Activated CD8-positive, alpha-beta memory T cell treated with anti-CD3 and anti-CD28 coated beads, Interleukin-2, amount 50 U/mL, for 1 hour (primary cell): ENCODE measurements around the gene RUFY4.
"Not testable (repeated sequence)": the region's sequence is repeated elsewhere in the genome, so short reads cannot be mapped to it uniquely, and the experiment has no call there.

Experiments used
- DNase-seq: peaks from one replicate; pipeline ENCODE4 v3.0.0-alpha.2; 2020; ENCODE audit errors: extremely low read depth

RUFY4 gene

DNA sequence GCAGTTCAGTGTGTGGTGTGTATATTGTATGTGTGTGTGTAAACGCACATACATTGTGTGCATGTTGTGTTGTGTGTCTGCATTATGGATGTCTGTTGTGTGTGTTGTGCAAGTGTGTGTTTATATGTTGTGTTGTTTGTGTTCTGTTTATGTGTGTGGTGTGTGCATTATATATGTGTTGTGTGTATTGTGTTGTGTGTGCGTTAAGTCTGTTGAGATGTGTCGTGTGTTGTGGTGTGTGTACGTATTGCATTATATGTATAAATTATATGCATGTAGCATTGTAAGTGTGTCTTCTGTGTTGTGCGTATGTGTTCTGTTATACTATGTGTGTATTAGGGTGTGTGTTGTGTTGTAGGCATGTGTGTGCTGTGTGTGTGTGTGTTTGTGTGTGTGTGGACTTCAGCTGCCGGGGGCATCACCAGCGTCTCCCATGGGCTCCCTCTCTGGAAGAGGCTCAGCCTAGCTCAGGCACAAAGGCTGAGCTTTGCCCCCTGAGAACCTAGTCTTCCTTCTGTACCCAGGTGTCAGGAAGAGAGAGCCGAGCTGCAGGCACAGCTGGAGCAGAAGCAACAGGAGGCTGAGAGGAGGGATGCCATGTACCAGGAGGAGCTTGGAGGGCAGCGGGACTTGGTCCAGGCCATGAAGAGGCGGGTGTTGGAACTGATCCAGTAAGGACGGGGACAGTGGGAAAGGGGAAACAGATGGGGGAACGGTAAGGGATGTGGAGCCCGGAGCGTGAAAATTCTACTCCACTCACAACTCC lies 13.7 kb downstream of the RUFY4 start:
- no peak for DNase-seq

DNA sequence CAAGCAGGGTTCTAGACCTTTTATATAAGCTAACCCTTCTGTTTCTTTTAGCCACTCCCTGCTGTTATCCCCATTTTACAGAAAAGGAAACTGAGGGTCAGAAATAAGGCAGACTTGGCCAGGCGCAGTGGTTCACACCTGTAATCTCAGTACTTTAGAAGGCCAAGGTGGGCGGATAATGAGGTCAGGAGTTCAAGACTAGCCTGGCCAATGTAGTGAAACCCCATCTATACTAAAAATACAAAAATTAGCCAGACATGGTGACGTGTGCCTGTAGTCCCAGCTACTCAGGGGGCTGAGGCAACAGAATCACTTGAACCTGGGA lies 14.3 kb downstream of the RUFY4 start:
- DNase-seq: no peak

DNA sequence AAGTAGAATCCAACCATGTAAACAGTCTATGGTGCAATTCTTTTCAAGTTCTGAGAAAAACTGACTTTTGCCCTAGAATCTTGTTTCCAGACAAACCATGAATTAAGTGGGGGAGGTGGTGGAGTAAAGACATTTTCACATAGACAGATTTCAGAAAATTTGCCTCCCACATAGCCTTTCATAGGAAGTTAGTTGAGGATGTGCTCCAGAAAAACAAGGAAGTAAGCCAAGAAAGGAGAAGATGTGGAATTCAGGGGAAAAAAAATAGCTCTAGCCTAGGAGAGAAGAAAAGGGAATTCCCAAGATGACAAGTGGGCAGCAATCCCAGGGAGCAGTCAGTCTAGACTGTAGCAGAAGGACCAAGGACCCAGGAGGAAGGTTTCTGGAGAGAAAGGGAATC lies 17.4 kb downstream of the RUFY4 start:
- DNase-seq: no peak

DNA sequence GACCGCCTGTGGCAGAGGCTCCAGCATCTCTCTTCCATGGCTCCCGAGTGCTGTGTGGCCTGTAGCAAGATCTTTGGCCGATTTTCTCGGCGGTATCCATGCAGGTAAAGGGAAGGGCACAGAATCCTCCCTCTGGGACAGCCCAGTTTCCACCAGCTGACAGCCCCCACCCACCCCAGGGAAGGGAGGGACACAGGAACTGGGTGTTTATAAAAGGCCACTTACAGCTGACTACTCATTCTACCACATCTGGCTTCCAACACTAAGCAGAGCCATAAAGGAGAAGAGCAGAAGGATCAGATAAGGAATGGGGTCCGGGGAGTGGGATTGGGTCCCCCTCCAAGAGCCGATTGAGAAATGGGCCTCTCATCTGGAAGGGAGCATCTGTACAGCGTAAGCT lies 20.2 kb downstream of the RUFY4 start:
- no peak for DNase-seq

DNA sequence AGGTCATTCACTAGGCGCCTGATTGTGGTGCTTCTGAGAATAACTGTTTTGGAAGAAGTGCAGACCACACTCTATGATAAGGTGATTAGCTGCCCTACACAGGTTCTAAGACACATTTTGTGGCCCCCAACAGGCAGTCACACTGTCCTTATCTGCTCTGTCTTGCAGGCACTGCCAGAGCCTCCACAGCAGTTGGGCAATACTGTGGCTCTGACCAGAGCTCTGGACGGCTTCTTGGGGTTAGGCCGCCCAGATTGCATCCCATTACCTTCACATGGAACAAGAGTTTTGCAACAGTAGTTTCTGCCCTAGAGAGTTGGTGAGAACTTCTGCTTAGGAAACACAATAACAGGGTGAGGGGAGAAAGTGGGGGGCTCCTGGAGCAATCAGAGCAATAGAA lies 22.7 kb downstream of the RUFY4 start:
- DNase-seq: no peak

DNA sequence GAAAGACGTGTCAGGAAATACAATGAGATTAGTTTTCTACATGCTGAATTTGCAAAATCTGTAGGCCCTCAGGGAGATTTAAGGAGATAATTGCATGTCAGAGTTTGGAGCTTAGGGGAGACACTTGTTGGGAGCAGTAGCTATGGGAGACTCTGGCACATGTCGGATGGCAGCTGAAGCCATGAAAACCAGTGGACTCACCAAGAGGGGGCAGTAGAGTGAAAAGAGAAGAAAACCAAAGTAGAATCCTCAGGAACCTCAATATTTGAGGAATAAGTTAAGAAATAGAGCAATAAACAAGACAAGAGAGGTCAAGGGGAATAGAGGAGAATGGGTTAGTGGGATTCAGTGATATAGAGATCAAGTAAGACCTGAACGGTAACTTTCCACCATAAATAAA lies 24.8 kb downstream of the RUFY4 start:
- no peak for DNase-seq

DNA sequence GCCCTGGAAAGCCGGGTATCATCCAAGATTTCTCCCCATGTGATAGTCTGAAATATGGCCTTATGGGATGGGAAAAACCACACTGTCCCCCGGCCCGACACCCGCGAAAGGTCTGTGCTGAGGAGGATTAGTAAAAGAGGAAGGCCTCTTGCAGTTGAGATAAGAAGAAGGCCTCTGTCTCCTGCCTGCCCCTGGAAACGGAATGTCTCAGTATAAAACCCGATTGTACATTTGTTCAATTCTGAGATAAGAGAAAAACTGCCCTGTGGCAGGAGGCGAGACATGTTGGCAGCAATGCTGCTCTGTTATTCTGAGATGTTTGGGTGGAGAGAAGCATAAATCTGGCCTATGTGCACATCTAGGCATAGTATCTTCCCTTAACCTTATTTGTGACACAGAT lies 26.8 kb downstream of the RUFY4 start:
- no peak for DNase-seq

DNA sequence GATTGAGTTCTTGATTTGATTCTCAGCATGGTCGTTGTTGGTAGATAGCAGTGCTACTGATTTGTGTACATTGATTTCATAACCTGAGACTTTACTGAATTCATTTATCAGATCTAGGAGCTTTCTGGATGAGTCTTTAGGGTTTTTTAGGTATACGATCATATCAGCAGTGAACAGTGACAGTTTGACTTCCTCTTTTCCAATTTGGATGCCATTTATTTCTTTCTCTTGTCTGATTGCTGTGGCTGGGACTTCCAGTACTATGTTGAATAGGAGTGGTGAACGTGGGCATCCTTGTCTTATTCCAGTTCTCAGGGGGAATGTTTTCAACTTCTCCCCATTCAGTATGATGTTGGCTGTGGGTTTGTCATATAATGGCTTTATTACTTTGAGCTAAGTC lies 28.9 kb downstream of the RUFY4 start:
- no peak for DNase-seq

DNA sequence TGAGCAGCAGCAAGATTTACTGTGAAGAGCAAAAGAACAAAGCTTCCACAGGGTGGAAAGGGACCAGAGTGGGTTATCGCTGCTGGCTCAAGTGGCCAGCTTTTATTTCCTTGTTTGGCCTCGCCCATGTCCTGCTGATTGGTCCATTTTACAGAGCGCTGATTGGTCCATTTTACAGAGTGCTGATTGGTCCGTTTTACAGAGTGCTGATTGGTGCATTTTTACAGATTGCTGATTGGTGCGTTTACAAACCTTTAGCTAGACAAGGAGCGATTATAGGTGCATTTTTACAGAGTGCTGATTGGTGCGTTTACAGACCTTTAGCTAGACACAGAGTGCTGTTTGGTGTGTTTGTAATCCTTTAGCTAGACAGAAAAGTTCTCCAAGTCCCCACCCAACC lies 39.8 kb downstream of the RUFY4 start:
- DNase-seq: not testable (repeated sequence)

DNA sequence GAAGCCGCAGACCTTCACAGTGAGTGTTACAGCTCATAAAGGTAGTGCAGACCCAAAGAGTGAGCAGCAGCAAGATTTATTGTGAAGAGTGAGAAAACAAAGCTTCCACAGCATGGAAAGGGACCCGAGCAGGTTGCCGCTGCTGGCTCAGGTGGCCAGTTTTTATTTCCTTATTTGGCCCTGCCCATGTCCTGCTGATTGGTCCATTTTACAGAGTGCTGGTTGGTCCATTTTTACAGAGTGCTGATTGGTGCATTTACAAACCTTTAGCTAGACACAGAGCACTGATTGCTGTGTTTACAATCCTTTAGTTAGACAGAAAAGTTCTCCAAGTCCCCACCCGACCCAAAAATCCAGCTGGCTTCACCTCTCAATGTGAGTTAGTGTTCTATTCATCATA lies 52.7 kb downstream of the RUFY4 start:
- DNase-seq: not testable (repeated sequence)

DNA sequence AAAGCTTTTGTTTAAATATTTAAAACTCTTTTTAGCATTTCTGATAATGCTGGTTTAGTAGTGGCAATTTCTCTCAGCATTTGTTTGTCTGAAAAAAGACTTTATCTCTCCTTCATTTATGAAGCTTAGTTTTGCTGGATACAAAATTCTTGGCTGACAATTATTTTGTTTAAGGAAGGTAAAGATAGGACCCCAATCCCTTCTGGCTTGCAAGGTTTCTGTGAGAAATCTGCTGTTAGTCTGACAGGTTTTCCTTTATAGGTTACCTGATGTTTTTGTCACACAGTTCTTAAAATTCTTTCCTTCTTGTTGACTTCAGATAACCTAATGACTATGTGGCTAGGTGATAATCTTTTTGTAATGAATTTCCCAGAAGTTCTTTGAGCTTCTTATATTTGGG lies 53.2 kb downstream of the RUFY4 start:
- not testable (repeated sequence) for DNase-seq

DNA sequence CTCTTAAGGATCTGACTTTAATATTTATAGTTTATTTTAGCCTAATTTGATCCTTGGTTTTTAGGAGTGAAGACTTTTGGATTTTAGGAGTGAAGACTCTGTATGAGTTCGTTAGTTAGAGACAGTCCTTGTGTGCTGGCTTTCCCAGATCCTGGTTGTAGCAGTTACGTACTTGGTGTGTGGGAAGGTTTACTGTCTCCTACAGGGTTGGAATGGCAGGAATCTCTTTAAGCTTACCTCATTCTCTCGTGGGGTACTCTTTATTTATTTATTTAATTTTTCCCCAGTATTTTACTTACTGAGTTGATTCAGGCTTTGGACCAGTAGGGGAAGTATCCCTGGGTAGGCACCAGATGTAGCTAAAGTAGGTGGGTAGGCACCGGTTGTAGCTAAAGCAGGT lies 54.9 kb downstream of the RUFY4 start:
- no peak for DNase-seq

DNA sequence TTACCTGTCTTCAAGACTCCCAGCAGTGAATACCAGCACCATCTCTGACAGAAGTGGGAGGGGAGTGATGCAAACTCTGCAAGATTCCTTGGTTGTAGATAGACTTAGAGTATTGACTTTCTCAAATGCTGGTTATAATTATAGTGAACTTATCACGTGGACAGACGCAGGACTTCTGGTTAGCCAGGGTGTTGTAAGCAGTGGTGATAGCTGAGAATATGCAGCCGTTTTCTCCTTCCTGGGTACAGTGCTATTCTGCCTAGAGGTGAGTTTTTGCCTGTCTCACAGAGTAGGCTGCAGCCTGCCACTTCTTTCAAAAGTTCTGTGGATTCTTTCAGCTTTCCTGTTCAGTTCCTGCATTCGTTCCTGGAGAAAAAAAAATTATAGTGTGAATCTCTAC lies 56.0 kb downstream of the RUFY4 start:
- no peak for DNase-seq

DNA sequence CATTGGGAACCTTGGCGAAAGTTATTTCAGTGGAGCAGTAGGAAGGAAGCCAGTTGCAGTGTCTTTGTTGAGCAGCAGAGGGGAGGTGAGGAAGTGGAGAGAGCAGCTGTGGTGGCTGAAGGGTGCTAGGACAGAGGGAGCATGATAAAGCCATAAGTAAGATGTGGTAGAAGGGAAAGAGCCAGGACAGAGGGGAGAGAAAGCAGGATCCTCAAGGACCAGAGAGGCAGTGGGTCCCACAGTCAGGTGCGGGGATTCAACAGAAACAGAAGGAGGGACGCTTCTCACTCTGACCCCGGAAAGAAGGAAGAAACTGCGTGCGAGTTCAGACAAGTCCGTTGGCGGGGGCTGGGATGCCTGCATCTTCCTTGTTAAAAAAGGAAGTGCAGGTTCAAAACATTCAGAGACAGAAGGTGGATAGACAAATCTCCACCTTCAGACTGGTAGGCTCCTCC lies 56.6 kb downstream of the RUFY4 start, which contains the start of gene CXCR2:
TSS of gene CXCR2 (plus strand) at position 403 of the 455 bp plus-strand sequence. CDS start 8,774 bp downstream, outside the sequence.
- no peak for DNase-seq

DNA sequence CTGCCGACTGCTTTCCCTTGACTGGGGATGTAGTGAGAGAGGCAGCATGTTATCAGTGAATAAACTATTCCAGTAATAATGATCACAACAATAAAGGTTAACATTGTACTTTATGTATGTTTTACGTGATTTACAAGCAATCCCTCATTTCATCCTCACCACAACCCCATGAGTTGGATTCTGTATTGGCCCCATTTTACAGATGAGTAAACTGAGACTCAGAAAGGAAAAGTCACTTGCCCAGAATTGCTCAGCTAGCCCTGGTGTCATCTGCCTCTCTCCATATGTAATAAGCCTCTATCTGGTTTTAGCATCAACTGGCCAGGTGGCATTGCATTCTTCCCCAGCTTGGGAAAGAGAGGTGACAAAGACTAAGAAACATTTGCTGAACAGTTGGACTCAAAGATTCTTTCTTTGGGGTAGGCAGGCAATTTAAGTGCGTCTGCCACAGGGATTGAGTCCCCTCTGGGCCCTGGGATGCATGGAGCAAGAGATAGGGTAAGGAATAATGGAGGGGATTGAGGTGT lies 58.9 kb downstream of the RUFY4 start:
- no peak for DNase-seq

DNA sequence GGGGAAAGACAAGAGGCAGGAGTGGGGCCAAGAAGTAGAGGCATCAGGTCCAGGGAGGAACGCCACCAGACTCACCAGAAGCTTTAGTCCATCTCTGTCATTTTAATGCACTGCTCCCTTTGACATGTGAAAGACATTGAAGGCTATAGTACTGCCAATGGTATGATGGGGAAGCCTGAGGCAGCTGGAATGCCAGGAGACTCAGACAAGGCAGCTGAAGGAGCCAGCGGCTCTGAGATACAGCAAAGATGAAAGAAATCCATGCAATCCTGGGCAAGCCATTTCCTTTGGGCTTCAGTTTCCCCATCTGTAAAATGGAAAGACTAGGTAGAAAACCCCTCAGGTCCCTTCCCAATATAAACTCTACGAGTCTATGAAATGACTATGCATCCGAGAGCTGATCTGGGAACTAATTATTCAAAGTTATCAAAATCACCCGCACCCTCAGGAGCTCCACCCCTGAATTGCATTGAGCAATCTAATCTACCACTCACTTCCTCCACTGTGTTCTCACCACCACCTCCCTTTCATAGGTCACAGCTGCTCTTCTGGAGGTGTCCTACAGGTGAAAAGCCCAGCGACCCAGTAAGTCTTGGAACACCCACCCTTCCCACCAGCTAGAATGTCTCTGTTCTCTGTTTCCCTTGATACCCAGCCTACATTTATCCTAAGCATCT lies 59.9 kb downstream of the RUFY4 start:
- no peak for DNase-seq

DNA sequence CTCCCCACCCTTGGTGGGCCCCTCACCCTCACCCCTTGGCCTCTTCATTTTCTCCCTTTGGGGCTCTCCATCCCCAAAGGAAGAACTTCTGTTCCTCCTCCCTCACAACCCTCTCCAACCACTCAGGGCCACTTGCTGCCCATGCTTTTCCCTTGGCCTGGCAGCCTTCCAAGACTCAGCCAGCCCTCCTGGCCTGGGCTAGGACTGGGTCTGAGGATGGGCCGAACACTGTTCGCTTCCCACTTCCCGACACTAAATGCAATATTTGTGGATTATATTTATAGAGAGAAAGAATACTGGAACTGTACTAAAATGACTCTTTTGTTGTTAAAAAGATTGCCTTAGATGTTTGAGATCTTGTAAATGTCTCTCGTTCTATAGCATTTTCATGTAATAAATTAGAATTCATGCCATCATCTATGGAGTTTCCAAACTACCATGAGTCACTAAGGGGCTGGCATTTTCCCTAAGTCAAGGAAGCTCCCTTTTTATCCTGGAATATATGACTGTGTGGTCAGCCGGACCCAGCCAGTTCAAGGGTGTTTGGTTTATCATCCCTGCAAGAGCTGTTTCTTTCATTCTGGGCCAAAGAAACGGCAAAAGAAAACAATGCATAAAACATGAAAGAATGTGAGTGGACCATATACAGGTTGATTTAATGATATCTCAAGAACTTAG lies 60.5 kb downstream of the RUFY4 start:
- DNase-seq: no peak

DNA sequence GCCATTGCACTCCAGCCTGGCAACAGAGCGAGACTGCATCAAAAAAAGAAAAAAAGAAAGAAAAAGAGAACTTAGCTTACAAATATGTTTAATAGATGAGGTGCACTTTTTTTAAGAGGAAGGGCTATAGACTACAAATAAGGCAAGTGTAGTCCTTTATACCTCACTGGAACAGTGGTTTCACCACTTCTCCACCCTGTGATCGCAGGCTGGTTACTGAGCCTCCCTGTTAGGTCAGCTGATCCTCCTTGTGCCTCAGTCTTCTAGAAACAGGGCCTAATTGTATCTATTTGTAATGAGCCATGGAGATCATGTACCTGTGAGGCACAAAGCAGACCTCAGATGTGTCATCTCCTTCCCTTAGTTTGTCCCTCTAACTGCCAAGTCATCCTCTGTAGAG lies 61.3 kb downstream of the RUFY4 start:
- no peak for DNase-seq

DNA sequence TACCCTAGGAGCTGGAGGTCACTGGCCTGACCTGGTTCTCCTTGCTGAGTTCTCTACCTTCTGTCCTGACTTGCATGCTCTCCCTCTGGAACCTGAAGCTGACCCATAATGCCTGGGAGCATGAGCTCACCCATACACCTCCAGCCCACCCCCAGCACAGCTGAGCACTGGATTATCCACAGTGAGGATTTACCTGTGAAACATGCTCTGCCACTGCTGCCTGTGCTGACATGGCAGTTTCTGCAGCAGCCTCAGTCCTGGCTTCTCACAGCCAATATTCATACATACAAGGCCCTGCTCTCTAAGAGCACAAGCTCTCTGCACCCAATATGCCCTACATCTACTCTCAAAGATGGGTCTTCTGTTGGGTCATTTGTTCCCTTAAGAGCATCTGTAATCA lies 61.8 kb downstream of the RUFY4 start:
- DNase-seq: no peak

DNA sequence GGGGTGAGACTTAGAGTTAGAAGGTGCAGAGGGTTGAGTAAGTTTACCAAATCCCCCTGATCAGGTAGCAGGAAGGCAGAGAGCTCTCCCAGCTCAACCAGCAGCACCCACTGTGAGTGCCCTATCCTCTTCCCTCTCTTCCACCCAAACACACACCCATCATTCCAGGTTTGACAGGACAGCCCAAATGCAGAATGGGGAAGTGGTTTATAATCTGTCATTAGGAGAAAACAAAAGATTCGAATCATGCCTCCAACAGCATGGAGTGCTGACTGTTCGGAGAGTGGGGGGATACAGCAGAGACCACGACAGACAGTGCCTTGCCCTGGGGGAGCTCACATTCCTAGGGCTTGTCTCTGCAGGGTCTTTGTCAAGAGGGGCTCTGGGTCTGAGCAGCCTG lies 68.5 kb downstream of the RUFY4 start:
- DNase-seq: no peak

DNA sequence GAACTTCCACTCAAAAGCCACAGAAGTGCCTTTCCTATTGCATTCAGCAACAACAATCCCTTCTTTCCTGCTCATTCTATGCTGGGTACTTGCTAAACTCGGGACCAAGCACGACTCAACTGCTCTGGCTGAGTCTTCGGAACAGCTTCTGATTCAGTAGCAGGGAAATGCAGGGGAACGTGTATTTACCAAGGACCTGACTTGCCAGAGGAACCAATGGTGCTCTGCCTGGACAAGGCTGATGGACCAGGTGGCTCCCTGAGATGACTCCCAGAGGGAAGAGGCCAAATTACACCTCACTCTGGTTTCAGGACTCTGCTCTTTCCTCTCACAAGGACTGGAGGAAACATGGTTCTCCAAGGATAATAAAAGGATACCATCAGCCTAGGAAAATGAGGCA lies 69.0 kb downstream of the RUFY4 start:
- no peak for DNase-seq
